Left colon (tissue), 2 donors: ENCODE measurements around the gene GRAMD2B. TPM values are rescaled to one million over a fixed set of nuclear protein-coding genes. Genes with fewer than 3 reads are reported as not detected.
"Not testable (repeated sequence)": the region's sequence is repeated elsewhere in the genome, so short reads cannot be mapped to it uniquely, and the experiment has no call there.

ENCODE experiments used
- ATAC-seq: fragments of 200-7000 bp; cut with Tn5 transposase; one replicate; pipeline ENCODE4 v1.9.1; 2020; ENCODE audit warnings: mild to moderate bottlenecking, moderate library complexity
- DNase-seq, 2 donors: peaks; one replicate each; pipeline ENCODE4 v3.0.0-alpha.2; 2020
- intact Hi-C, 2 donors: fragments of 100-400 bp; cut with DNase I in 1 of 2; cut with micrococcal nuclease in 1 of 2; formaldehyde crosslinking; loops; one replicate each; pipeline versions ENCODE4 v1.11.2 to v1.14.0; 2022; cut with DNase I, micrococcal nuclease
- total RNA-seq, 2 donors: library from RNA; stranded (reverse); fragmentation: NEBNext Ultra II Directional; extraction: Animal tissue kit (Norgen Biotek cat#: 25700); gene quantifications; one replicate each; pipeline ENCODE4 v1.2.1, GENCODE V29; 2021
- donor health status: DM: no; HTN: no; CAD: no.
- donor health status: DM: yes; HTN: yes; CAD: no.

The GRAMD2B gene
- total RNA-seq, 2 donors from 2014 or later = 49.8 to 52.2 TPM

DNA sequence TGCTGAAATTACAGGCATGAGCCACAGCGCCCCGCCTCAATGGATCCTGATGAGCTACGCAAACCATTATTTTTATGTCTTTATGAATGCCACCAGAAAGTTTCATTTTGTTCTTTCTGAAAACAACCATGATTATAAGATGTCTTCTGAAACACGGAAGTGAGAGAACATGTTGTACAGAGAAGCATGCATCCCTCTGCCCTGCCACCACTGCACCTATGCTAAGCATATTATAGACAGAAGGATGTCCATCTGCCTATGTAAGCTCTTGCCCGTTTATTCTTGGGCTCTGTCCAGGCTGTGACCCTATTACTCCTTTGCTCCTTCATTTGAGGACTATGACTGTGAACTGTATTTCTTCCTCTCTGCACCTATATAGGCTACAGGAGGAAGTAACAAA lies 74.3 kb downstream of the GRAMD2B start:
- DNase-seq (no peak), ATAC-seq (no peak)
- intact Hi-C loops = no loop called here

DNA sequence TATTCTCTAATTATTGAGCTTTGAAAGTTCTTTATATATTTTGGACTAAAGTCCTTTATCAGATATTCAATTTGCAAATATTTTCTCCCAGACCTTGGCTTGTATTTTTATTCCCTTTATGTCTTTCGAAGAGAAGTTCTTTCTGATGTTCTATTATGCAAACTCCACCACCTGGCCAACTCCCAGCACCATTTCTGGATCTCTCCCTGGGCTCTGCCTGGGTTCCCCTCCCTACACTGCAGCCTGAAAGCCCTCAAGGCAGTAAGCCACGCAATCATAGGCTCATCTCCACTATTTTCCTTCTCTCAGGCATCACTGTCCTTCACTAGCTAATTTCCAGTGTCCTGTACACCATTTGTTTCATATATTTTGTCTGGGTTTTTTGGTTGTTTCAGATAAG lies 76.1 kb downstream of the GRAMD2B start:
- ATAC-seq (no peak), DNase-seq (no peak)
- intact Hi-C loops = no loop called here

DNA sequence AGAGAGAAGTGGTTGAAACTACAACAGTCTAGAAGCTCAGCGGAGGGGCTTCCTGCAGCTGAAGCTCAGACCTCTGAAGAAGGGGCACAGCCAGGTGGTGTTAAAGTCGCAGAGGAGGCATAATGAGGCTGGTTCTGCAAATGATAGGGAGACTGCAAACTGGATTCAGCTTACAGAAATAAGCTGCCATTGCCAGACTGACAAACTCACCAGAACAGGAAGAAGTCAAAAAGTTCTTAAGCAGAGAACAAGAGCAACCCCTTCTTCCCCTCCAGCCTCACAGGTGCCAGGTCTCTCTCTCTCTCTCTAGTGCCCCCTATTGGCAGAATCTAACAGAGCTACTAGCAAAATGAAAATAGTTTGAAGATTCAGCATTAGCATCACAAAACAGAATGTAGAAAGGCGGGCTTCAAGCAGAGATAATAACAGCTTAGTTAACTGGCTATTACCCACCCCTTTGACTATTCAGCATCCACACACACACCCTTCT lies 76.7 kb downstream of the GRAMD2B start:
- intact Hi-C loops = no loop called here
- DNase-seq = no peak
- ATAC-seq = peak; percentile 53

DNA sequence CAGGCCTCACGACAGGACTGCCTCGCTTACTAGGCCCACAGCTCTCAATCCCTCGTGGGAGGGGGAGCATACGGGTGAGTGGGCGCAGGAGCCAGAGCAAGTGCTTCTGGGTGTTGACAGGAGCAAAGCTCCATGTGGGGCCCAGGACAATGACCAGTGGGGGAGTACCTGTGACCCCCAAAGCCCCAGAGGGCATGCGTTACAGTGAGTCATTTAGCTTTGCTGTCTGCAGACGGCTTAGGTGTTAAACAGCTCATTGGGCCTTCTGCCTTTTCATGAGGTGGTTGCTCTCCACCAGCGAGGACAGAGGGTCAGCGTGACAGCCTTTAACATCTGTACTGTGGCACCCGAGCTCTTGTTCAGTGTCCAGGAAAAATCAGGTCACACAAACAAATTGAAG lies 78.2 kb downstream of the GRAMD2B start:
- DNase-seq (no peak), ATAC-seq (no peak)
- intact Hi-C loops = no loop called here

DNA sequence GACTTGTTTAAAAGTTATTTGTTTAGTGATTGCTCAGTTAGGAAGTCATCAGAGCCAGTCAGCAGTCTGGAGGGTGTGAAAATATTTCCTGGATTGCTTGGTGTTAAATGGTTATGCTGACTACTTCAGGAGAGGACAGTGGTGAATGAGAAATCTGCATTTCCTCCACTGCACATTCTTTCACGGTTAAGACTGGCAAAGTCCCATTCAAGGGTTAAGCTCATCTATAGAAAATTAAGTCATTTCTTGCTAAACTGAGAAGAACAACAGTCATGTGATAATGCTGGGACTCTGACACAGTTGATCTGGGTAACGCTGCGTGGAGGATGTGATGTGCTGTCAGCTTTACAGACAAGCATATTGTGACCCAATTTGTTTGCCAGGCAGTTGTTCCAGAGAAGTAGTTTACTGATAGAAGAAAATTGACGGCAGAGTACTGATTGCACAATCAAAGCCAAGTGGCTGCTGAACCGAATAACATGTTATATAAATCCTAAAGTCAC lies 80.4 kb downstream of the GRAMD2B start:
- peak; percentile 42 for ATAC-seq
- no peak for DNase-seq
- intact Hi-C loops = no loop called here

GRCh38 chr5:126506079-126506478 lies 82.9 kb downstream of the GRAMD2B start:
- no peak for ATAC-seq
- intact Hi-C loops = no loop called here
- no peak for DNase-seq

DNA sequence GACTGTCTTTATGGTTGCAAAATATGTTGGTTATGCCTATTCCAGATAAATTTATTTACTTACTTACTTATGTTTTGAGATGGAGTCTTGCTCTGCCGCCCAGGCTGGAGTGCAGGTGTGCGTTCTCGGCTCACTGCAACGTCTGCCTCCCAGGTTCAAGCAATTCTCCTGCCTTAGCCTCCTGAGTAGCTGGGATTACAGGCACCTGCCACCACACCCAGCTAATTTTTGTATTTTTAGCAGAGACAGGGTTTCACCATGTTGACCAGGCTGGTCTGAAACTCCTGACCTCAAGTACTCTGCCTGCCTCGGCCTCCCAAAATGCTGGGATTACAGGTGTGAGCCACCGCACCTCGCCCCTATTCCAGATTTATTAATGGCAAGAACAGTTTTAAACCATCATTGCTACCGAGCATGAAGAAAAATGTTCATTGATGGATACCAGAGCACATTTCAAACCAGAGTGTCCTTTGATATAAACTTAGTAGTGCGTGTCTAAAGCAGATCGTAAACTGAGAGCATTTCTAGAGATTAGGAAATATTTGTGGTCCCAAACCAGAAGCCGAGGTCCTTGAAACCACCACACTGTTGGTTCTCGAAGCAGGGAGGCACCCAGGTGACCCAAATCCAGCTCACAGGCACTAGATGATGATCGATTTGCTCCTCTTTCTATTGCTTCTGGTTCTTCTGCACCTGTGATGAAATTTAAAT lies 85.2 kb downstream of the GRAMD2B start:
- intact Hi-C loops = no loop called here
- DNase-seq (no peak), ATAC-seq (no peak)

DNA sequence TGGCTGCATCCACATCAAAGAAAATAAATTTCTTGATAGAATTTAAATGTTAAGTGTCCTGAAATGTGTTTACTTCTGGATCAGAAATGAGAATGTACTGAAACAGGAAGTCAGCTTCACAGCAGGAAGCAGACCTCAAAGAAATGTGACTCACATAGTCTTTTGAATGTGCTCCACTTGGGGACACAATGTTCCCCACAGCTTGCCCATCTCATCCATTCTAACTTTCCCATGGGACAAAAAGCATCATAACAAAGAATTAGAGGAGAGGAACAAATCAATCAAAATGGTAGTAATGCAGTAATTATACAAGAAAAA lies 85.7 kb downstream of the GRAMD2B start:
- DNase-seq = no peak
- ATAC-seq = no peak
- intact Hi-C loops = no loop called here

DNA sequence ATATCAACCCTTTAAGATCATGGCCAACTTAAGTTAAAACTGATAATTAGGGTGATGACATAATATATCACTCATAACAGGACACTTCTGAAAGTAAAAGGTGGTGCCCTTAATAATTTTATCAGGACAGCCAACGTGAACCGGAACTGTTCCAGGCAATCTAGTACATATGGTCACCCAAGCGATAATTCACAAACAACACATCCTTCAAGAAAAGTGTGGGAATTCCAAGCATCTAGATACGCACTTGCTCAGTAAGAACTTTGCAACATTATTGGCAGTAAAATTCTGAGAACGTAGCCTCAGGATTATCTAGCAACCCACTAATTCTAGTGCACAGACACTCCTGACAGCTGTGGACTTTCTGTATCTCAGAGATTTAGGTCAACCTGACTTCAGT lies 86.1 kb downstream of the GRAMD2B start:
- DNase-seq = no peak
- intact Hi-C loops = no loop called here
- ATAC-seq = no peak

- intact Hi-C loops = no loop called here
- no peak for ATAC-seq
- no peak for DNase-seq
Measured at GRCh38 chr5:126511961-126512360, 88.8 kb downstream of the GRAMD2B start.

DNA sequence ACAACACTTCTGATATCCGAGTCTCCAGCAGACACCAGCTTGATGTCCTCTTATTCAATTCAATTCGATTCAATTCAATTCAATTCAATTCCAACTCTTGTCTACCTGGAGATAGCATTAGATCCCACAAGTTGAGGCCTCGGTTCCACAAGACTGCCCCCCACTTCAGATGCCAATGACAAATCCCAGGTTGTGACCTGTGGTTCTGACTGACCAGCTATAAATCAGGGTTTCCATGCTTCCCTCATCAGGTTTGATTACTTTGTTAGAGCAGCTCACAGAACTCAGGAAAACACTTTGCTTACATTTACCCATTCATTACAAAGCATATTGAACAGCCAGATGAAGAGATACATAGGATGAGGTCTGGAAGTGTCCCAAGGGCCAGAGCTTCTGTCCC lies 89.2 kb downstream of the GRAMD2B start:
- DNase-seq (no peak), ATAC-seq (no peak)
- intact Hi-C loops = no loop called here

GRCh38 chr5:126513302-126513701 lies 90.1 kb downstream of the GRAMD2B start:
- no peak for DNase-seq
- no peak for ATAC-seq

DNA sequence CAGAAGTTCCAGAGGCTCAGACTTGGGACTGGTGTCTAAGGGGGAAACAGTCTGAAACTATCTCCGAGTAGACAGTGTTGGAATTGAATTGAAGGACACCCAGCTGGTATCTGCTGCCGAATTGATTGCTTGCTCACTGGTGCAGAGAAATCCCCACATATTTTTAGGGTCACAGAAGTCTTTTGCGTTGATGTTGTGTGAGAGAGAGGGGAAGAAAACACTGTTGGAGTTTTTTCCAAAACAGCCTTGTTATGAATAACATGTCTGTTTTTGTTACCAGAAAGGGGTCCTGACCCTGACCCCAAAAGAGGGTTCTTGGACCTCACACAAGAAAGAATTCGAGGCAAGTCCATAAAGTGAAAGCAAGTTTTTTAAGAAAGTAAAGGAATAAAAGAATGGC lies 90.5 kb downstream of the GRAMD2B start:
- intact Hi-C loops = no loop called here
- DNase-seq (no peak), ATAC-seq (no peak)

More at GRCh38 chr5:126513302-126513701, 90.1 kb downstream of the GRAMD2B start:
- intact Hi-C loops = no loop called here

DNA sequence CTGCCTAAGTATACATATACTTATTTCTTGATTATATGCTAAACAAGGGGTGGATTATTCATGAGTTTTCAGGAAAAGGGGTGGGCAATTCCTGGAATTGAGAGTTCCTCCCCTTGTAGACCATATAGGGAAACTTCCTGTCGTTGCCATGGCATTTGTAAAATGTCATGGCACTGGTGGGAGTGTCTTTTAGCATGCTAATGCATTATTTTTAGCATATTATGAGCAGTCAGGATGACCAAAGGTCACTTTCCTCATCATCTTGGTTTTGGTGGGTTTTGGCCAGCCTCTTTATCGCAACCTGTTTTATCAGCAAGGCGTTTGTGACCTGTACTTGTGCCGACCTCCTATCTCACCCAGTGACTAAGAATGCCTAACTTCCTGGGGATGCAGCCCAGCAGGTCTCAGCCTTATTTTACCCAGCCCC lies 90.9 kb downstream of the GRAMD2B start:
- intact Hi-C loops = no loop called here
- DNase-seq (no peak), ATAC-seq (no peak)

DNA sequence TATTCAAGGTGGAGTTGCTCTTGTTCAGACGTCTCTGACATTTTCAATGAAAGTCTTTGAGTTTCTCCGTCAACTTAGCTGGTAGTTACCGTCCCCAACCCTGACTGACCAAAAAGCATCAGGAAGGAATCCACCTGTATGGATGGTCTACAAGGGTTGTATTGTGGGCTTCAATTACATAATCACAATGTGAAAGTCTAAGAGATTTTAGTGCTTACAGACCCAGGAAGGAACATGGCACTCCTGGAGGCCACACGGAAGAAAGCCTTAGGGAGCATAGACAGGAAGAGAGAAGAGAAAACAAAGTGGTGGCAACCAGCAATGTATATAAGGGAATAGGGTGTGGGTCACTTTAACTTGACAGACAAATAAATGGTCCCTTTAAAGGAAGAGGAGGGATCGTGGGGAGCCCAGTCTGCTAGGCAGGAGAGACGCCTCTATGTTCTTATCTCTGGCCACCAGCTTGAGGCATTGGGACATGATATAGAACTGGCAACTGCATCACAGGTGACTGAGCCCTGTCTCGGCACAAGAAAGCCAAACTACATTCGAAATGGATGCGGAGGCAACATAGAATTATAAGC lies 91.4 kb downstream of the GRAMD2B start:
- no peak for ATAC-seq
- intact Hi-C loops = no loop called here

GRCh38 chr5:126515337-126515736 lies 92.1 kb downstream of the GRAMD2B start:
- no peak for ATAC-seq
- intact Hi-C loops = no loop called here
- DNase-seq = no peak

More for the DNA sequence above, 91.4 kb downstream of the GRAMD2B start:
- DNase-seq = no peak

GRCh38 chr5:126516133-126516532 lies 92.9 kb downstream of the GRAMD2B start:
- intact Hi-C loops = no loop called here
- ATAC-seq (no peak), DNase-seq (no peak)

- intact Hi-C loops = no loop called here
- no peak for ATAC-seq
- DNase-seq = no peak
Measured at GRCh38 chr5:126516852-126517251, 93.6 kb downstream of the GRAMD2B start.

- DNase-seq (peak in 1 of 2 donors; percentile 33), ATAC-seq (peak; percentile 39)
- intact Hi-C loops = not testable (repeated sequence)
Measured at GRCh38 chr5:126519223-126519622, 96.0 kb downstream of the GRAMD2B start.
